PC-9 (cell line): Measurements from ENCODE around the gene EXOC4. TPM values are rescaled to one million over a fixed set of nuclear protein-coding genes. Genes with fewer than 3 reads are reported as not detected.
"Not testable (repeated sequence)": the region's sequence is repeated elsewhere in the genome, so short reads cannot be mapped to it uniquely, and the experiment has no call there.

Experiments
- BruUV-seq: library from RNA; stranded (reverse); fragments of 400-500 nt; replicated peaks from 2 replicates; lab custom pipeline; 2021; lab: Mats Ljungman, UMichigan
- CTCF ChIA-PET: fragments of 300-600 bp; sonication (Branson Sonifier 250); formaldehyde crosslinking; loops from one replicate; lab custom pipeline; 2022; ENCODE audit warnings: antibody characterized with exemption; lab: Charles Lee
- POLR2A ChIA-PET: fragments of 300-600 bp; sonication (Branson Sonifier 250); formaldehyde crosslinking; loops from one replicate; lab custom pipeline; 2022; ENCODE audit warnings: antibody characterized with exemption; ENCODE audit not compliant: unreplicated experiment; lab: Charles Lee
- DNase-seq, 2 experiments: peaks; one replicate each; pipeline versions ENCODE4 v3.0.0 to v3.0.0-alpha.2; 2015 to 2022; ENCODE audit warnings: mixed read lengths in 1 of 2
- H2AFZ ChIP-seq: fragments of 200-600 bp; sonication (generic); 2 replicates; pipeline ENCODE4 v1.8.1; 2017; ENCODE audit warnings: antibody characterized with exemption
- H3F3A ChIP-seq: fragments of 200-600 bp; sonication (generic); 2 replicates; pipeline ENCODE4 v1.8.1; 2017; ENCODE audit warnings: antibody characterized with exemption, mild to moderate bottlenecking, low read depth; ENCODE audit not compliant: insufficient read depth
- H3K27ac ChIP-seq: fragments of 200-600 bp; sonication (generic); 2 replicates; pipeline ENCODE4 v1.6.1; 2016; ENCODE audit warnings: mixed run types
- H3K27me3 ChIP-seq: fragments of 200-600 bp; sonication (generic); 2 replicates; pipeline ENCODE4 v1.6.1; 2016; ENCODE audit warnings: low read depth, mixed run types; ENCODE audit not compliant: insufficient read depth
- H3K36me3 ChIP-seq: fragments of 200-600 bp; sonication (generic); 2 replicates; pipeline ENCODE4 v1.6.1; 2016; ENCODE audit warnings: low read depth, mixed run types
- H3K4me1 ChIP-seq: fragments of 200-600 bp; sonication (generic); replicated peaks from 2 replicates; pipeline ENCODE4 v1.6.1; 2016; ENCODE audit warnings: mixed run types; ENCODE audit not compliant: insufficient read depth
- H3K4me2 ChIP-seq: fragments of 200-600 bp; sonication (generic); 2 replicates; pipeline ENCODE4 v1.6.1; 2017; ENCODE audit warnings: mixed run types
- H3K4me3 ChIP-seq: fragments of 200-600 bp; sonication (generic); 2 replicates; pipeline ENCODE4 v1.6.1; 2016; ENCODE audit warnings: mixed run types
- H3K79me2 ChIP-seq: fragments of 200-600 bp; sonication (generic); 2 replicates; pipeline ENCODE4 v1.6.1; 2017; ENCODE audit warnings: low read depth, mixed run types
- H3K9me2 ChIP-seq: fragments of 200-600 bp; sonication (generic); 2 replicates; pipeline ENCODE4 v1.8.1; 2017; ENCODE audit warnings: mild to moderate bottlenecking; ENCODE audit not compliant: insufficient read depth
- H3K9me3 ChIP-seq: fragments of 200-600 bp; sonication (generic); 2 replicates; pipeline ENCODE4 v1.8.1; 2016; ENCODE audit warnings: low read depth; ENCODE audit not compliant: insufficient read depth
- H4K20me1 ChIP-seq: fragments of 200-600 bp; sonication (generic); 2 replicates; pipeline ENCODE4 v1.8.1; 2017; ENCODE audit not compliant: insufficient read depth
- CTCF ChIP-seq: fragments of 200-600 bp; sonication (generic); conservative IDR thresholded peaks from 2 replicates; pipeline ENCODE4 v1.6.1; 2017; ENCODE audit warnings: mixed run types, antibody characterized with exemption, mild to moderate bottlenecking, moderate library complexity
- EZH2 ChIP-seq: fragments of 200-600 bp; sonication (generic); IDR thresholded peaks from 2 replicates; pipeline ENCODE4 v1.8.0; 2017; ENCODE audit warnings: antibody characterized with exemption, low read depth
- intact Hi-C: fragments of 100-400 bp; cut with micrococcal nuclease; formaldehyde crosslinking; loops from one replicate; pipeline ENCODE4 v1.10.0; 2022; ENCODE audit not compliant: unreplicated experiment
- total RNA-seq: library from RNA; stranded (reverse); gene quantifications from 2 replicates; pipeline ENCODE4 v1.2.3, GENCODE V29; 2021

The EXOC4 gene
- total RNA-seq, 1 experiment from 2014 or later, result 101 TPM

- no peak for DNase-seq
- Histone ChIP-seq H3K4me3 (no peak overlapping the region), H3K36me3 (no peaks in the 10 kb centered on the region), H2AFZ (no peak overlapping the region), H3F3A (no peaks in the 10 kb centered on the region), H3K79me2 (no peaks in the 10 kb centered on the region), H3K27me3 (no peaks in the 10 kb centered on the region), H3K9me2 (no peaks in the 10 kb centered on the region), H4K20me1 (no peaks in the 10 kb centered on the region), H3K4me2 (no peak overlapping the region), H3K9me3 (no peaks in the 10 kb centered on the region), H3K27ac (no peak overlapping the region), H3K4me1 (no peaks in the 10 kb centered on the region)
- BruUV-seq, result no TSS peak
- ChIA-PET POLR2A (no interaction called here), CTCF (no interaction called here)
- intact Hi-C loops, result no loop called here
- no peak for TF ChIP-seq CTCF
- TF ChIP-seq EZH2, result no peak
Measured at GRCh38 chr7:133638857-133639256, 386.0 kb downstream of the EXOC4 start.

- H3K27ac ChIP-seq, result no peak overlapping the region
- no peak for DNase-seq
- H3K9me2 ChIP-seq, result no peaks in the 10 kb centered on the region
- H4K20me1 ChIP-seq, result no peaks in the 10 kb centered on the region
- H3K79me2 ChIP-seq, result no peaks in the 10 kb centered on the region
- no peak overlapping the region for H3K4me3 ChIP-seq
- no peaks in the 10 kb centered on the region for H3K4me1 ChIP-seq
- no peak overlapping the region for H3K4me2 ChIP-seq
- no peaks in the 10 kb centered on the region for H3K36me3 ChIP-seq
- H2AFZ ChIP-seq, result no peak overlapping the region
- intact Hi-C loops, result no loop called here
- no peaks in the 10 kb centered on the region for H3K27me3 ChIP-seq
- BruUV-seq, result no TSS peak
- H3F3A ChIP-seq, result no peaks in the 10 kb centered on the region
- CTCF ChIA-PET, result no interaction called here
- TF ChIP-seq EZH2 (no peak), CTCF (no peak)
- POLR2A ChIA-PET, result no interaction called here
- no peaks in the 10 kb centered on the region for H3K9me3 ChIP-seq
Measured at GRCh38 chr7:133641436-133641835, 388.6 kb downstream of the EXOC4 start.

GRCh38 chr7:133642907-133643306 is 390.0 kb downstream of the EXOC4 start:
- TF ChIP-seq EZH2, result no peak
- no peak for TF ChIP-seq CTCF
- ChIA-PET CTCF (no interaction called here), POLR2A (no interaction called here)
- no peak overlapping the region for H2AFZ ChIP-seq
- no peaks in the 10 kb centered on the region for H3K4me1 ChIP-seq
- BruUV-seq, result no TSS peak
- H3K4me3 ChIP-seq, result no peak overlapping the region
- H3K79me2 ChIP-seq, result no peaks in the 10 kb centered on the region
- H3K36me3 ChIP-seq, result no peaks in the 10 kb centered on the region
- intact Hi-C loops, result no loop called here
- H3K27me3 ChIP-seq, result no peaks in the 10 kb centered on the region
- H3K4me2 ChIP-seq, result no peak overlapping the region
- no peaks in the 10 kb centered on the region for H4K20me1 ChIP-seq
- no peaks in the 10 kb centered on the region for H3K9me3 ChIP-seq
- no peaks in the 10 kb centered on the region for H3K9me2 ChIP-seq
- no peak for DNase-seq
- no peaks in the 10 kb centered on the region for H3F3A ChIP-seq
- no peak overlapping the region for H3K27ac ChIP-seq

GRCh38 chr7:133643652-133644051 is 390.8 kb downstream of the EXOC4 start:
- CTCF ChIA-PET, H3K4me2 ChIP-seq, H3K9me2 ChIP-seq, H4K20me1 ChIP-seq, H3K9me3 ChIP-seq, intact Hi-C loops, H2AFZ ChIP-seq, H3F3A ChIP-seq, POLR2A ChIA-PET, BruUV-seq, DNase-seq, H3K79me2 ChIP-seq, H3K4me3 ChIP-seq, H3K36me3 ChIP-seq, H3K4me1 ChIP-seq, H3K27ac ChIP-seq, H3K27me3 ChIP-seq: not testable (repeated sequence)
